Renal cortex interstitium (tissue), 11 donors: Measurements from ENCODE around the gene SUSD3. TPM values are rescaled to one million over a fixed set of nuclear protein-coding genes. Genes with fewer than 3 reads are reported as not detected.

Experiments used
- DNase-seq, 11 donors: peaks; one replicate each; pipeline ENCODE4 v3.0.0-alpha.2; 2013; ENCODE audit warnings: low read depth in 9 of 11, low spot score in 4 of 11; ENCODE audit errors: extremely low read depth in 1 of 11
- polyA plus RNA-seq, 3 donors: library from polyadenylated mRNA; unstranded; fragments of 120-200 nt; gene quantifications; one replicate each; pipeline ENCODE4 v1.2.1, GENCODE V29; 2013; ENCODE audit not compliant: insufficient read length in 3 of 3

Gene SUSD3
- polyA plus RNA-seq, 3 donors: 8.4 to 11.4 (median 8.7) TPM

GRCh38 chr9:93024986-93025630 lies 33.4 kb upstream of the SUSD3 start:
- no peak for DNase-seq

- no peak for DNase-seq
These were observed 32.8 kb upstream of the SUSD3 start for GRCh38 chr9:93025736-93026135.

- DNase-seq: no peak
These were observed 31.9 kb upstream of the SUSD3 start for GRCh38 chr9:93026640-93027039.

- no peak for DNase-seq
These were observed 30.8 kb upstream of the SUSD3 start for GRCh38 chr9:93027750-93028149.

GRCh38 chr9:93028448-93029006 lies 30.0 kb upstream of the SUSD3 start:
- no peak for DNase-seq

GRCh38 chr9:93030642-93031628 lies 27.6 kb upstream of the SUSD3 start:
- no peak for DNase-seq

- DNase-seq: no peak
These were observed 26.7 kb upstream of the SUSD3 start for GRCh38 chr9:93031629-93032430.

- DNase-seq: no peak
These were observed 26.0 kb upstream of the SUSD3 start for GRCh38 chr9:93032545-93032944.

GRCh38 chr9:93033531-93033930 lies 25.0 kb upstream of the SUSD3 start:
- no peak for DNase-seq

- no peak for DNase-seq
These were observed 23.3 kb upstream of the SUSD3 start for GRCh38 chr9:93035106-93035660.

GRCh38 chr9:93035821-93036351 lies 22.6 kb upstream of the SUSD3 start:
- no peak for DNase-seq

- no peak for DNase-seq
These were observed 21.5 kb upstream of the SUSD3 start for GRCh38 chr9:93036887-93037475.

- DNase-seq: no peak
These were observed 21.0 kb upstream of the SUSD3 start for GRCh38 chr9:93037476-93037971.

- no peak for DNase-seq
These were observed 19.6 kb upstream of the SUSD3 start for GRCh38 chr9:93038918-93039317.

- no peak for DNase-seq
These were observed 19.0 kb upstream of the SUSD3 start for GRCh38 chr9:93039456-93039855.

- DNase-seq: no peak
These were observed 18.5 kb upstream of the SUSD3 start for GRCh38 chr9:93039976-93040375.

- DNase-seq: no peak
These were observed 18.1 kb upstream of the SUSD3 start for GRCh38 chr9:93040409-93040808.

GRCh38 chr9:93041108-93041802 lies 17.2 kb upstream of the SUSD3 start:
- DNase-seq: no peak
